Upper lobe of right lung (tissue), 1 donor: Measurements from ENCODE around the gene FOXO3. TPM values are rescaled to one million over a fixed set of nuclear protein-coding genes. Genes with fewer than 3 reads are reported as not detected.

Experiments used
- ATAC-seq: fragments of 200-7000 bp; cut with Tn5 transposase; one replicate; pipeline ENCODE4 v1.9.1; 2020; ENCODE audit warnings: mild to moderate bottlenecking, moderate library complexity
- DNase-seq: peaks from one replicate; pipeline ENCODE4 v3.0.0-alpha.2; 2020
- H3K27ac ChIP-seq: fragments of 200-600 bp; one replicate; pipeline ENCODE4 v1.8.0; 2022
- H3K27me3 ChIP-seq: fragments of 200-600 bp; one replicate; pipeline ENCODE4 v1.8.0; 2022; ENCODE audit warnings: mild to moderate bottlenecking
- H3K36me3 ChIP-seq: fragments of 200-600 bp; one replicate; pipeline ENCODE4 v1.8.0; 2022
- H3K4me1 ChIP-seq: fragments of 200-600 bp; one replicate; pipeline ENCODE4 v1.8.0; 2022
- H3K4me3 ChIP-seq: fragments of 200-600 bp; one replicate; pipeline ENCODE4 v1.8.0; 2022; ENCODE audit warnings: mild to moderate bottlenecking
- H3K9me3 ChIP-seq: fragments of 200-600 bp; one replicate; pipeline ENCODE4 v1.8.0; 2022
- CTCF ChIP-seq: fragments of 200-600 bp; IDR thresholded peaks from one replicate; pipeline ENCODE4 v1.8.0; 2022; ENCODE audit warnings: antibody characterized with exemption
- intact Hi-C: fragments of 100-400 bp; cut with DNase I; formaldehyde crosslinking; loops from one replicate; pipeline ENCODE4 v1.11.0; 2022
- total RNA-seq: library from RNA; stranded (reverse); fragmentation: NEBNext Ultra II Directional; extraction: Animal tissue kit (Norgen Biotek cat#: 25700); gene quantifications from one replicate; pipeline ENCODE4 v1.2.1, GENCODE V29; 2021
- donor health status: DM: no; HTN: yes; CAD: no; lungs with severe emphysema.

FOXO3 gene
- total RNA-seq, 1 donor from 2014 or later: 73.6 TPM

- no peaks in the 10 kb centered on the region for H3K9me3 ChIP-seq
- H3K36me3 ChIP-seq: peaks cover 15% of the 10 kb centered on the region
- ATAC-seq (no peak), DNase-seq (no peak)
- peaks cover 34% of the 10 kb centered on the region for H3K4me1 ChIP-seq
- no peak for TF ChIP-seq CTCF
- intact Hi-C loops: no loop called here
- no peaks in the 10 kb centered on the region for H3K27me3 ChIP-seq
- H3K27ac ChIP-seq: peak overlapping the region; percentile 65
- H3K4me3 ChIP-seq: no peak overlapping the region
Measured at GRCh38 chr6:108690326-108691049, 129.8 kb downstream of the FOXO3 start.

GRCh38 chr6:108693430-108694154, 132.9 kb downstream of the FOXO3 start:
- no peak for ATAC-seq
- Histone ChIP-seq H3K27ac (no peak overlapping the region), H3K4me3 (no peak overlapping the region), H3K27me3 (no peaks in the 10 kb centered on the region), H3K9me3 (no peaks in the 10 kb centered on the region), H3K4me1 (peaks cover 23% of the 10 kb centered on the region), H3K36me3 (no peaks in the 10 kb centered on the region)
- no peak for DNase-seq
- no peak for TF ChIP-seq CTCF
- intact Hi-C loops: no loop called here

- Histone ChIP-seq H3K9me3 (no peaks in the 10 kb centered on the region), H3K27me3 (no peaks in the 10 kb centered on the region), H3K4me3 (no peak overlapping the region), H3K27ac (no peak overlapping the region), H3K4me1 (peaks cover 13% of the 10 kb centered on the region), H3K36me3 (no peaks in the 10 kb centered on the region)
- intact Hi-C loops: no loop called here
- no peak for TF ChIP-seq CTCF
- ATAC-seq (no peak), DNase-seq (no peak)
Measured at GRCh38 chr6:108694816-108695215, 134.1 kb downstream of the FOXO3 start.

- H3K27me3 ChIP-seq: no peaks in the 10 kb centered on the region
- H3K4me1 ChIP-seq: peaks cover 6% of the 10 kb centered on the region
- DNase-seq (no peak), ATAC-seq (no peak)
- no peak overlapping the region for H3K27ac ChIP-seq
- no peak for TF ChIP-seq CTCF
- intact Hi-C loops: no loop called here
- no peaks in the 10 kb centered on the region for H3K36me3 ChIP-seq
- no peak overlapping the region for H3K4me3 ChIP-seq
- H3K9me3 ChIP-seq: peaks cover 10% of the 10 kb centered on the region
Measured at GRCh38 chr6:108697561-108698161, 136.9 kb downstream of the FOXO3 start.

- H3K27ac ChIP-seq: peak overlapping the region; percentile 24
- no peaks in the 10 kb centered on the region for H3K36me3 ChIP-seq
- ATAC-seq (no peak), DNase-seq (no peak)
- intact Hi-C loops: no loop called here
- peaks cover 5% of the 10 kb centered on the region for H3K4me1 ChIP-seq
- TF ChIP-seq CTCF: no peak
- no peak overlapping the region for H3K4me3 ChIP-seq
- H3K9me3 ChIP-seq: peaks cover 12% of the 10 kb centered on the region
- H3K27me3 ChIP-seq: no peaks in the 10 kb centered on the region
Measured at GRCh38 chr6:108698593-108699289, 138.0 kb downstream of the FOXO3 start.
